Thyroid gland (tissue), 4 donors: ENCODE measurements around the gene MID1.

Experiments
- CTCF ChIP-seq, 6 experiments: fragments of 200-600 bp in 3 of 6; fragments of 450-650 bp in 3 of 6; sonication (generic) in 3 of 6; IDR thresholded peaks; one replicate each; pipeline ENCODE4 v1.5.1; 2016 to 2019; ENCODE audit warnings: antibody characterized with exemption in 6 of 6, mild to moderate bottlenecking in 2 of 6, inconsistent platforms in 1 of 6, moderate library complexity in 1 of 6
- POLR2A ChIP-seq, 2 donors: fragments of 450-650 bp; IDR thresholded peaks; one replicate each; pipeline ENCODE4 v1.6.1; 2017; ENCODE audit warnings: antibody characterized with exemption in 2 of 2, mild to moderate bottlenecking in 2 of 2, moderate library complexity in 1 of 2

GRCh38 chrX:10433296-10433965, 187.0 kb downstream of the MID1 start:
- TF ChIP-seq CTCF (IDR thresholded peaks at IDR 0.05) (no peak), POLR2A (IDR thresholded peaks at IDR 0.05) (no peak)
